ENCODE measurements around the gene ASTL.

Gene ASTL

GRCh38 chr2:96083064-96083939 lies 55.0 kb downstream of the ASTL start:
- DNase-seq (ENCODE audit: low read depth, low spot score): no peak

GRCh38 chr2:96082211-96083063 lies 55.9 kb downstream of the ASTL start:
- no peak for DNase-seq (ENCODE audit: low read depth, low spot score)

- no peak for DNase-seq (ENCODE audit: low read depth, low spot score)
These were observed 57.3 kb downstream of the ASTL start for GRCh38 chr2:96081042-96081441.

GRCh38 chr2:96075199-96075771 lies 63.0 kb downstream of the ASTL start:
- no peak for DNase-seq (ENCODE audit: low read depth, low spot score)

- no peak for DNase-seq (ENCODE audit: low read depth, low spot score)
These were observed 64.1 kb downstream of the ASTL start for GRCh38 chr2:96074156-96074555.

GRCh38 chr2:96073170-96073775 lies 65.0 kb downstream of the ASTL start:
- no peak for DNase-seq (ENCODE audit: low read depth, low spot score)

Data from astrocyte of the hippocampus (primary cell).